Hepatocyte (in vitro differentiated cells): ENCODE data around the gene CLSTN1. TPM values are rescaled to one million over a fixed set of nuclear protein-coding genes. Genes with fewer than 3 reads are reported as not detected.

Experiments used
- DNase-seq: peaks from one replicate; pipeline ENCODE4 v3.0.0-alpha.2; 2016; ENCODE audit warnings: low spot score
- H2AFZ ChIP-seq: fragments of 200-600 bp; sonication (generic); 2 replicates; pipeline ENCODE4 v1.6.0; 2016; ENCODE audit warnings: antibody characterized with exemption, mild to moderate bottlenecking
- H3K27ac ChIP-seq: fragments of 200-600 bp; sonication (generic); 2 replicates; pipeline ENCODE4 v1.5.1; 2016; ENCODE audit warnings: mild to moderate bottlenecking
- H3K27me3 ChIP-seq: fragments of 200-600 bp; sonication (generic); 2 replicates; pipeline ENCODE4 v1.6.1; 2016
- H3K36me3 ChIP-seq: fragments of 200-600 bp; sonication (generic); replicated peaks from 2 replicates; pipeline ENCODE4 v1.5.1; 2016; ENCODE audit warnings: low read depth; ENCODE audit not compliant: insufficient read depth
- H3K4me1 ChIP-seq: fragments of 200-600 bp; sonication (generic); 2 replicates; pipeline ENCODE4 v1.5.1; 2016; ENCODE audit warnings: mild to moderate bottlenecking, moderate library complexity; ENCODE audit not compliant: insufficient read depth
- H3K4me2 ChIP-seq: fragments of 200-600 bp; sonication (generic); 2 replicates; pipeline ENCODE4 v1.6.0; 2016
- H3K4me3 ChIP-seq: fragments of 200-600 bp; sonication (generic); 2 replicates; pipeline ENCODE4 v1.5.1; 2016; ENCODE audit warnings: mild to moderate bottlenecking
- H3K79me2 ChIP-seq: fragments of 200-600 bp; sonication (generic); 2 replicates; pipeline ENCODE4 v1.6.0; 2017; ENCODE audit warnings: mild to moderate bottlenecking
- H3K9me2 ChIP-seq: fragments of 200-600 bp; sonication (generic); replicated peaks from 2 replicates; pipeline ENCODE4 v1.6.0; 2017; ENCODE audit warnings: mild to moderate bottlenecking; ENCODE audit not compliant: insufficient read depth
- H3K9me3 ChIP-seq: fragments of 200-600 bp; sonication (generic); 2 replicates; pipeline ENCODE4 v1.5.1; 2016; ENCODE audit warnings: low read depth, mild to moderate bottlenecking
- H4K20me1 ChIP-seq: fragments of 200-600 bp; sonication (generic); 2 replicates; pipeline ENCODE4 v1.6.0; 2016; ENCODE audit warnings: mild to moderate bottlenecking; ENCODE audit not compliant: insufficient read depth, poor library complexity, severe bottlenecking
- EZH2 ChIP-seq: fragments of 200-600 bp; sonication (generic); IDR thresholded peaks from 2 replicates; pipeline ENCODE4 v1.6.1; 2016; ENCODE audit warnings: antibody characterized with exemption, mild to moderate bottlenecking, borderline replicate concordance
- EZH2phosphoT487 ChIP-seq: fragments of 200-600 bp; sonication (generic); IDR thresholded peaks from one replicate; pipeline ENCODE4 v1.6.1; 2018; ENCODE audit warnings: antibody characterized with exemption, mild to moderate bottlenecking, low read depth, moderate library complexity; ENCODE audit not compliant: unreplicated experiment, severe bottlenecking
- WGBS: methylation state at CpG from one replicate; pipeline ENCODE4 v1.1.6; 2016; ENCODE audit warnings: low lambda C conversion rate; ENCODE audit errors: missing lambda C conversion rate; 5-methylcytosine and 5-hydroxymethylcytosine counted together
- polyA plus RNA-seq: library from polyadenylated mRNA; unstranded; fragments of >200 nt; fragmentation: Nextera tagmentation; extraction: Ambion mirVana; gene quantifications from 2 replicates; pipeline ENCODE4 v1.2.1, GENCODE V29; 2016
- total RNA-seq: library from RNA; depleted of rRNA; stranded (reverse); fragments of >200 nt; gene quantifications from 2 replicates; pipeline ENCODE4 v1.2.3, GENCODE V29; 2014
- TF ChIP-seq, protein P1 (sequence below): fragments of 200-600 bp; sonication (generic); IDR thresholded peaks from 2 replicates; pipeline ENCODE4 v1.5.1; 2016; ENCODE audit warnings: antibody characterized with exemption, mild to moderate bottlenecking; ENCODE audit not compliant: poor library complexity

Gene CLSTN1
- total and polyA plus RNA-seq, 2 experiments from 2014 or later: 47.7 to 74.2 TPM

DNA sequence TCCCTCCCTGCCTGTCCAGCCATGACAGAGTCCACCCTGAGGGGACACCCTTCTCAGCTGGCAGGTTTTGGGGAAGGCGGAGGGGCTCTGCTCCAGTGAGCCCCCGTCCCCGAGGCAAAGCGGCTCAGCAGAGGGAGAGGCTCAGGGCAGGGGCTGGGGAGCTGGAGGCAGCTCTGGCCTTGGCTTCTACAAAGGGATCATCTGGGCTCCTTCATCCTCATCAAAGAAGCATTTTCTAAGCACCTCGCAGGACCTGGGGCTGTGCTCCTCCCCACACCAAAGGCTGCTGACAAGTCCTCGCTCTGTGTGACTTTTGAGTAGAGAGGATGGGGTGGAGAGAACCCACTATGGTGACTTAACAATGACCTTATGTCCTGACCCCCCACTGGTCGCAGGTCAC is 21.0 kb upstream of the CLSTN1 start:
- Histone ChIP-seq H3K4me2 (no peak overlapping the region), H3K36me3 (no peaks in the 10 kb centered on the region), H2AFZ (no peak overlapping the region), H3K27ac (no peak overlapping the region), H3K4me3 (no peak overlapping the region), H3K9me2 (no peaks in the 10 kb centered on the region), H3K79me2 (no peaks in the 10 kb centered on the region), H3K4me1 (peaks cover 6% of the 10 kb centered on the region), H3K9me3 (no peaks in the 10 kb centered on the region), H4K20me1 (no peaks in the 10 kb centered on the region), H3K27me3 (no peaks in the 10 kb centered on the region)
- no peak for TF ChIP-seq EZH2phosphoT487
- TF ChIP-seq, protein P1, sequence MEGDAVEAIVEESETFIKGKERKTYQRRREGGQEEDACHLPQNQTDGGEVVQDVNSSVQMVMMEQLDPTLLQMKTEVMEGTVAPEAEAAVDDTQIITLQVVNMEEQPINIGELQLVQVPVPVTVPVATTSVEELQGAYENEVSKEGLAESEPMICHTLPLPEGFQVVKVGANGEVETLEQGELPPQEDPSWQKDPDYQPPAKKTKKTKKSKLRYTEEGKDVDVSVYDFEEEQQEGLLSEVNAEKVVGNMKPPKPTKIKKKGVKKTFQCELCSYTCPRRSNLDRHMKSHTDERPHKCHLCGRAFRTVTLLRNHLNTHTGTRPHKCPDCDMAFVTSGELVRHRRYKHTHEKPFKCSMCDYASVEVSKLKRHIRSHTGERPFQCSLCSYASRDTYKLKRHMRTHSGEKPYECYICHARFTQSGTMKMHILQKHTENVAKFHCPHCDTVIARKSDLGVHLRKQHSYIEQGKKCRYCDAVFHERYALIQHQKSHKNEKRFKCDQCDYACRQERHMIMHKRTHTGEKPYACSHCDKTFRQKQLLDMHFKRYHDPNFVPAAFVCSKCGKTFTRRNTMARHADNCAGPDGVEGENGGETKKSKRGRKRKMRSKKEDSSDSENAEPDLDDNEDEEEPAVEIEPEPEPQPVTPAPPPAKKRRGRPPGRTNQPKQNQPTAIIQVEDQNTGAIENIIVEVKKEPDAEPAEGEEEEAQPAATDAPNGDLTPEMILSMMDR: no peak
- no peak for TF ChIP-seq EZH2
- WGBS: 94% methylated on average over 5 of the region's 7 CpGs
- no peak for DNase-seq

DNA sequence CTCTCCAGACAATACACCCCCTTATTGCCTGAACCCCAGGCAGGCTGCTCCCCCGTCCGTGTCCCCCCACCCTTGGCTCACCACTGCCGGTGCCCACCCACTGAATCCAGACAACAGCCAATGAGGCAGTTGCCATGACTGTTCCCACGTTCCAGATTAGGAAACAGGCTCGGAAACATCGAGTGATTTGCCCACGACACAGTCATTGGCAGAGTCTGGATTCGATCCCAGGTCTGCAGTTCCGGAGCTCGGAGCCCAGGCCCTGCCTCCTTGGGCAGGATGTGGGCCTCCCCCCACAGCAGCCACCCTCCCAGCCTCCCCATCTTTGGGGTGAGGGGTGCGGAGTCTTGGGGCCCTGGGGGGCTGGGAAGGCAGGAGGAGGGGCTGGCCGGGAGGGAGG is 20.3 kb upstream of the CLSTN1 start:
- H3K4me1 ChIP-seq: peaks cover 6% of the 10 kb centered on the region
- no peak overlapping the region for H3K4me2 ChIP-seq
- no peaks in the 10 kb centered on the region for H3K79me2 ChIP-seq
- no peaks in the 10 kb centered on the region for H3K9me2 ChIP-seq
- H3K36me3 ChIP-seq: no peaks in the 10 kb centered on the region
- H3K27me3 ChIP-seq: no peaks in the 10 kb centered on the region
- TF ChIP-seq EZH2: no peak
- H4K20me1 ChIP-seq: no peaks in the 10 kb centered on the region
- DNase-seq: no peak
- no peak overlapping the region for H3K4me3 ChIP-seq
- H3K27ac ChIP-seq: no peak overlapping the region
- no peaks in the 10 kb centered on the region for H3K9me3 ChIP-seq
- 89% methylated on average over 9 of the region's 12 CpGs for WGBS
- no peak overlapping the region for H2AFZ ChIP-seq

DNA sequence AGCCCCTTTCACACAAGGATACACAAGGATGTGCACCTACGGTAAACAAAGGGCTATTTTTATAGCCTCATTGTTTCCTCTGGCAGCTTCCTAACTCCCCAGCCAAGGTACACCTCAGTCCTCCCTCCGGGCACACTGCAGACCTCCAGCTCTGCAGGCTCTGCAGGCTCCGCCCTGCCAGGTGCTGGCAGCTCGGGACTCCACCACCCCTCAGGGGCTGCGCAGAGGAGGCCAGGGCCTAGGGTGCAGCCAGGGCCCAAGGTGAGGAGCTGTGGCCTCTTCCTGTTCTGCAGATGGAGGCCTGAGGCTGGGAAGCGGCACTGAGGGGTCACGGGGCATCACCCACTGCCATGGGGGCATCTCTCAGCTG is 19.8 kb upstream of the CLSTN1 start:
- no peaks in the 10 kb centered on the region for H3K9me2 ChIP-seq
- H3K9me3 ChIP-seq: no peaks in the 10 kb centered on the region
- no peak overlapping the region for H3K4me3 ChIP-seq
- 61% methylated on average over 7 of the region's 7 CpGs for WGBS
- DNase-seq: peak; percentile 4
- no peaks in the 10 kb centered on the region for H3K27me3 ChIP-seq
- TF ChIP-seq, protein P1: no peak
- no peak for TF ChIP-seq EZH2phosphoT487
- no peak for TF ChIP-seq EZH2
- H4K20me1 ChIP-seq: no peaks in the 10 kb centered on the region
- no peak overlapping the region for H3K4me2 ChIP-seq
- no peaks in the 10 kb centered on the region for H3K79me2 ChIP-seq
- H2AFZ ChIP-seq: no peak overlapping the region
- H3K36me3 ChIP-seq: no peaks in the 10 kb centered on the region
- peaks cover 6% of the 10 kb centered on the region for H3K4me1 ChIP-seq
- H3K27ac ChIP-seq: no peak overlapping the region

DNA sequence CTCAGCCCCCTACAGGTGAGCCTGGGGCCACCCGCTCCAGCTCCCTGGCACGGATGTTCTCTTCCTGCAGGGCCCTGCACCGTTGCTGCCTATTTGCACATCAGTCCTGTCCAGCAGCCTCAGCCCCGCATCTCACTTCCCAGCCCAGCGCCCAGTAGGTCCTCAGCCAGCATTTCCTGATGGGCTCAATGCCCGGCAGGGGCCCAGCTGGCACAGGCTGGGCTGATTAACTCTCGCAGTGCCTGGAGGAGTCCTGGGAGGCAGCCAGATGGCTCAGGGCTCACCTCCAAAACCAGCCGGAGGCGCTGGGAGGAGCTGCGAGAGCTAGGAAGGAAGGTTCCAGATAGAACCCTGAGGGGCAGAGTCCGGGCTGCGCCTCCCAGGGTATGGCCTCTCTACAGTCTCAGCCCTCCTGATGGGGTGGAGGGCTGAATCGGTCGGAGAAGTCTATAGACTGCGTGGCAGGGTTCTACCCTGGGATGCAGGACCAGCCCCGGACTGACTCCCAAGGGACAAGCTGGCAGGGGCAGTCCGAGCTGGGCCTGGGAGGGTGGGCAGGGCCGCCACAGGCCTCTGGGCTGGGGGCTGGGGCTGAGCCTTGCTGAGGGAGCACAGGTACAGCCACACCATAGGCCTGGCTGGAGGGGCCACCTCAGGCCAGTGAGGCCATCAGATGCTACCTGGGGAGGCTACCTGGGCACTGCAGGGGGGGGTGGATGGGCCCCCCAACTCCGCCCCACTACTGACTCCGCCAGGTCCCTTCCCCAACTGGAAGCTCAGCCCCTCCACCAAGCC is 19.2 kb upstream of the CLSTN1 start:
- TF ChIP-seq EZH2 (no peak), EZH2phosphoT487 (no peak)
- TF ChIP-seq, protein P1: no peak
- Histone ChIP-seq H3K9me3 (no peaks in the 10 kb centered on the region), H3K27me3 (no peaks in the 10 kb centered on the region), H3K4me3 (no peak overlapping the region), H4K20me1 (no peaks in the 10 kb centered on the region), H3K9me2 (no peaks in the 10 kb centered on the region), H3K27ac (no peak overlapping the region), H3K36me3 (no peaks in the 10 kb centered on the region), H3K79me2 (no peaks in the 10 kb centered on the region), H2AFZ (no peak overlapping the region), H3K4me1 (peaks cover 6% of the 10 kb centered on the region), H3K4me2 (no peak overlapping the region)
- DNase-seq: peak; percentile 4
- 82% methylated on average over 19 of the region's 20 CpGs for WGBS
